HG03342 (cell line): ENCODE data around the gene B3GALT2.
"Not testable (repeated sequence)": the region's sequence is repeated elsewhere in the genome, so short reads cannot be mapped to it uniquely, and the experiment has no call there.

Source experiments
- ATAC-seq: cut with Tn5 transposase; IDR thresholded peaks from one replicate; pipeline ENCODE4 v1.9.1; 2021; ENCODE audit warnings: mild to moderate bottlenecking, moderate library complexity; ENCODE audit not compliant: unreplicated experiment

Gene B3GALT2

GRCh38 chr1:193185901-193186731 lies at the start of gene B3GALT2:
TSS of gene B3GALT2 (minus strand) at chr1:193186613. CDS start at chr1:193181562, 5,051 bp downstream.
- ATAC-seq: no peak

GRCh38 chr1:193234530-193234929 lies 48.1 kb upstream of the B3GALT2 start:
- ATAC-seq: no peak

- ATAC-seq: not testable (repeated sequence)
These were observed 44.7 kb upstream of the B3GALT2 start for GRCh38 chr1:193231146-193231545.

GRCh38 chr1:193229136-193229535 lies 42.7 kb upstream of the B3GALT2 start:
- no peak for ATAC-seq

- ATAC-seq: no peak
These were observed 35.7 kb upstream of the B3GALT2 start for GRCh38 chr1:193222056-193222615.

- no peak for ATAC-seq
These were observed 35.2 kb upstream of the B3GALT2 start for GRCh38 chr1:193221651-193222050.

GRCh38 chr1:193219391-193219790 lies 33.0 kb upstream of the B3GALT2 start:
- no peak for ATAC-seq

GRCh38 chr1:193216920-193217319 lies 30.5 kb upstream of the B3GALT2 start:
- peak; percentile 84 for ATAC-seq

- ATAC-seq: no peak
These were observed 27.6 kb upstream of the B3GALT2 start for GRCh38 chr1:193213998-193214397.

- ATAC-seq: no peak
These were observed 26.2 kb upstream of the B3GALT2 start for GRCh38 chr1:193212637-193213036.

- peak; percentile 89 for ATAC-seq
These were observed 25.1 kb upstream of the B3GALT2 start for GRCh38 chr1:193211539-193211938.

GRCh38 chr1:193210996-193211395 lies 24.6 kb upstream of the B3GALT2 start:
- ATAC-seq: no peak

GRCh38 chr1:193201021-193201420 lies 14.6 kb upstream of the B3GALT2 start:
- ATAC-seq: no peak

GRCh38 chr1:193199940-193200339 lies 13.5 kb upstream of the B3GALT2 start:
- no peak for ATAC-seq

- no peak for ATAC-seq
These were observed 6.2 kb upstream of the B3GALT2 start for GRCh38 chr1:193192586-193192985.

- no peak for ATAC-seq
These were observed 3.8 kb upstream of the B3GALT2 start for GRCh38 chr1:193190096-193190744.

- no peak for ATAC-seq
These were observed 3.2 kb upstream of the B3GALT2 start for GRCh38 chr1:193189442-193190095.

GRCh38 chr1:193188915-193189314 lies 2.5 kb upstream of the B3GALT2 start:
- not testable (repeated sequence) for ATAC-seq

- ATAC-seq: no peak
These were observed 701 bp upstream of the B3GALT2 start for GRCh38 chr1:193187114-193187513.

GRCh38 chr1:193185211-193185610 lies 1.2 kb downstream of the B3GALT2 start:
- ATAC-seq: no peak

GRCh38 chr1:193184776-193185175 lies 1.6 kb downstream of the B3GALT2 start:
- no peak for ATAC-seq
